Measurements from ENCODE around the gene DHRS3.

GRCh38 chr1:12634696-12635202, 16.7 kb upstream of the DHRS3 start:
- no peak for TF ChIP-seq CTCF (IDR thresholded peaks at IDR 0.05)
- no peak for TF ChIP-seq EZH2 (IDR thresholded peaks at IDR 0.05; ENCODE audit: borderline replicate concordance, insufficient read depth, low read depth, low read length, poor library complexity, severe bottlenecking)

Data from B cell (primary cell).